SU-DHL-6 (cell line): ENCODE measurements around the gene TMPRSS5.

ENCODE experiments used
- H2AFZ ChIP-seq: fragments of 200-600 bp; sonication (generic); 2 replicates; pipeline ENCODE4 v1.6.1; 2014; ENCODE audit warnings: low read depth, mild to moderate bottlenecking, moderate library complexity, mixed read lengths, antibody characterized with exemption, low read length; ENCODE audit not compliant: severe bottlenecking
- H3F3A ChIP-seq: fragments of 200-600 bp; shearing (Covaris generic); 2 replicates; pipeline ENCODE4 v1.6.0; 2016; ENCODE audit warnings: antibody characterized with exemption, mild to moderate bottlenecking; ENCODE audit not compliant: insufficient read depth
- H3K27ac ChIP-seq: fragments of 200-600 bp; sonication (generic); 2 replicates; pipeline ENCODE4 v1.5.1; 2016; ENCODE audit warnings: low read depth, mild to moderate bottlenecking, low read length, moderate library complexity, mixed read lengths
- H3K27me3 ChIP-seq: fragments of 200-600 bp; sonication (generic), shearing (Covaris generic); 2 replicates; pipeline ENCODE4 v1.6.0; 2014; ENCODE audit warnings: mild to moderate bottlenecking, low read length
- H3K36me3 ChIP-seq: fragments of 200-600 bp; sonication (generic); 2 replicates; pipeline ENCODE4 v1.6.1; 2014; ENCODE audit warnings: mild to moderate bottlenecking, low read length, mixed read lengths
- H3K4me2 ChIP-seq: fragments of 300-600, 200-600 bp; shearing (Covaris generic), sonication (generic); 2 replicates; pipeline ENCODE4 v1.6.0; 2014; ENCODE audit warnings: low read length, low read depth, mild to moderate bottlenecking; ENCODE audit not compliant: poor library complexity, severe bottlenecking
- H3K4me3 ChIP-seq: fragments of 200-600 bp; sonication (generic); 2 replicates; pipeline ENCODE4 v1.5.1; 2014; ENCODE audit warnings: antibody characterized with exemption, low read length, mild to moderate bottlenecking, mixed read lengths; ENCODE audit not compliant: insufficient read depth, poor library complexity, severe bottlenecking
- H3K79me2 ChIP-seq: fragments of 200-600 bp; sonication (generic); 2 replicates; pipeline ENCODE4 v1.6.1; 2014; ENCODE audit warnings: mild to moderate bottlenecking, low read length, moderate library complexity; ENCODE audit not compliant: insufficient read depth
- H3K9ac ChIP-seq: fragments of 200-600 bp; sonication (generic); 2 replicates; pipeline ENCODE4 v1.7.0; 2014; ENCODE audit warnings: mild to moderate bottlenecking, low read length
- H3K9me2 ChIP-seq: fragments of 200-600 bp; sonication (generic); replicated peaks from 2 replicates; pipeline ENCODE4 v1.6.1; 2014; ENCODE audit warnings: low read length; ENCODE audit not compliant: insufficient read depth
- H3K9me3 ChIP-seq: fragments of 200-600 bp; sonication (generic); 2 replicates; pipeline ENCODE4 v1.6.1; 2014; ENCODE audit warnings: low read length, mixed read lengths; ENCODE audit not compliant: insufficient read depth
- H4K20me1 ChIP-seq: fragments of 200-600 bp; sonication (generic); 2 replicates; pipeline ENCODE4 v1.6.1; 2014; ENCODE audit warnings: low read depth, mild to moderate bottlenecking, antibody characterized with exemption, low read length, moderate library complexity, mixed read lengths
- EZH2phosphoT487 ChIP-seq: fragments of 200-600 bp; sonication (generic), shearing (Covaris generic); conservative IDR thresholded peaks from 2 replicates; pipeline ENCODE4 v1.6.1; 2018; ENCODE audit warnings: mild to moderate bottlenecking, antibody characterized with exemption, low read length, moderate library complexity, mixed read lengths
- TF ChIP-seq, protein P1 (sequence below): fragments of 200-600 bp; sonication (generic); IDR thresholded peaks from one replicate; pipeline ENCODE4 v1.5.1; 2017; ENCODE audit warnings: antibody characterized with exemption, mild to moderate bottlenecking, low read length, moderate library complexity; ENCODE audit not compliant: insufficient read depth, poor library complexity, severe bottlenecking

Gene TMPRSS5

DNA sequence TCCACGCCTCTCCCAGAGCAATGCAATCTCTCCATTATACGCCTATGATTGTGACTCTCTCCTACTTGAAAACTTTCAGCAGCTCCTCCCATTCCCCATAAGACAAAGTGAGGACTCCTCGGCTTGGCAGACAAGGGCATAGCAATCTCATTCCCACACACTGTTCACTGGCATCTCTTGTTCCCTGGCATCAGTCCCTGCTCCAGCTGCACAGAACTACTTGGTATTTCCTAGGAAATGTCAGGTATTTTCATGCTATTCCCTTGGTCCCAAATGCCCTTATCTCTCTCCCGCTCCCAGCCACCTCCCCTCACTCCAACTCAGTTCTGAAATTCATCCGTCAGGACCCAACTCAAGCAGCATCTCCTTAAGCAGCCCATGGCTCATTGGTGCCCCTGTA is 28.4 kb downstream of the TMPRSS5 start:
- Histone ChIP-seq H3K9me2 (no peaks in the 10 kb centered on the region), H3K27ac (no peak overlapping the region)

GRCh38 chr11:113675565-113675964 is 30.5 kb downstream of the TMPRSS5 start:
- Histone ChIP-seq H2AFZ (no peak overlapping the region), H3K9ac (no peak overlapping the region)
- no peak for TF ChIP-seq EZH2phosphoT487
- TF ChIP-seq, protein P1, sequence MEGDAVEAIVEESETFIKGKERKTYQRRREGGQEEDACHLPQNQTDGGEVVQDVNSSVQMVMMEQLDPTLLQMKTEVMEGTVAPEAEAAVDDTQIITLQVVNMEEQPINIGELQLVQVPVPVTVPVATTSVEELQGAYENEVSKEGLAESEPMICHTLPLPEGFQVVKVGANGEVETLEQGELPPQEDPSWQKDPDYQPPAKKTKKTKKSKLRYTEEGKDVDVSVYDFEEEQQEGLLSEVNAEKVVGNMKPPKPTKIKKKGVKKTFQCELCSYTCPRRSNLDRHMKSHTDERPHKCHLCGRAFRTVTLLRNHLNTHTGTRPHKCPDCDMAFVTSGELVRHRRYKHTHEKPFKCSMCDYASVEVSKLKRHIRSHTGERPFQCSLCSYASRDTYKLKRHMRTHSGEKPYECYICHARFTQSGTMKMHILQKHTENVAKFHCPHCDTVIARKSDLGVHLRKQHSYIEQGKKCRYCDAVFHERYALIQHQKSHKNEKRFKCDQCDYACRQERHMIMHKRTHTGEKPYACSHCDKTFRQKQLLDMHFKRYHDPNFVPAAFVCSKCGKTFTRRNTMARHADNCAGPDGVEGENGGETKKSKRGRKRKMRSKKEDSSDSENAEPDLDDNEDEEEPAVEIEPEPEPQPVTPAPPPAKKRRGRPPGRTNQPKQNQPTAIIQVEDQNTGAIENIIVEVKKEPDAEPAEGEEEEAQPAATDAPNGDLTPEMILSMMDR = no peak

More for the DNA sequence above, 28.4 kb downstream of the TMPRSS5 start:
- Histone ChIP-seq H3K4me2 (no peak overlapping the region), H3K4me3 (no peak overlapping the region), H3K36me3 (no peaks in the 10 kb centered on the region), H3K9me3 (no peaks in the 10 kb centered on the region), H3K9ac (no peak overlapping the region), H3K27me3 (no peaks in the 10 kb centered on the region), H4K20me1 (no peaks in the 10 kb centered on the region), H3K79me2 (no peaks in the 10 kb centered on the region), H3F3A (no peaks in the 10 kb centered on the region), H2AFZ (no peak overlapping the region)
- no peak for TF ChIP-seq EZH2phosphoT487
- TF ChIP-seq, protein P1 = no peak

GRCh38 chr11:113675003-113675561 is 31.0 kb downstream of the TMPRSS5 start:
- Histone ChIP-seq H3K79me2 (no peaks in the 10 kb centered on the region), H3K36me3 (no peaks in the 10 kb centered on the region), H3K4me3 (no peak overlapping the region), H2AFZ (no peak overlapping the region), H4K20me1 (no peaks in the 10 kb centered on the region), H3K4me2 (no peak overlapping the region), H3K27me3 (no peaks in the 10 kb centered on the region), H3K9me3 (no peaks in the 10 kb centered on the region), H3K9me2 (no peaks in the 10 kb centered on the region), H3K27ac (no peak overlapping the region), H3F3A (no peaks in the 10 kb centered on the region), H3K9ac (no peak overlapping the region)
- TF ChIP-seq, protein P1 = no peak
- TF ChIP-seq EZH2phosphoT487 = no peak

More at GRCh38 chr11:113675565-113675964, 30.5 kb downstream of the TMPRSS5 start:
- H3K79me2 ChIP-seq = no peaks in the 10 kb centered on the region
- no peak overlapping the region for H3K4me3 ChIP-seq
- no peaks in the 10 kb centered on the region for H3K36me3 ChIP-seq
- H4K20me1 ChIP-seq = no peaks in the 10 kb centered on the region
- no peak overlapping the region for H3K4me2 ChIP-seq
- H3K27ac ChIP-seq = no peak overlapping the region
- H3K9me3 ChIP-seq = no peaks in the 10 kb centered on the region
- H3K9me2 ChIP-seq = no peaks in the 10 kb centered on the region
- no peaks in the 10 kb centered on the region for H3F3A ChIP-seq
- no peaks in the 10 kb centered on the region for H3K27me3 ChIP-seq
